ENCODE data around the gene GGA1.

DNA sequence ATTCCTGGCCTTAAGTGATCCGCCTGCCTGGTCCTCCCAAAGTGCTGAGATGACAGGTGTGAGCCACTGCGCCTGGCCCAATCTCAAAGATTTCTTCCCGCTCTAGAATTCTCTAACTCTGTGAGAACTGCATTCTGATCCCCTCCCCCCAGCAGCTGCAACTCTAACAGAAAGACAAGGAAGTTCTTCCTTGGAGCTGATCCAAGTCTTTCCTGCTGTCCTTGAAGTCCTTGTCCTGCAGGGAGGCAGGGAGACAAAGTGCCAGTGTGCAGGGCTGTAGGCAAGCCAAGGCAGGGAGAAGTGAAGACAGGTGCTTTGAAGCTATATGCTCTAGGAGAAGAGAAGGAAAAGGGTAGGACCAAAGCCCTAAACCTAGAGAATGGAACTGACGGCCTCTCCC lies 9.5 kb upstream of the GGA1 start:
- TF ChIP-seq EZH2phosphoT487 (IDR thresholded peaks at IDR 0.05; ENCODE audit: low read length), result no peak
- TF ChIP-seq, protein P1, sequence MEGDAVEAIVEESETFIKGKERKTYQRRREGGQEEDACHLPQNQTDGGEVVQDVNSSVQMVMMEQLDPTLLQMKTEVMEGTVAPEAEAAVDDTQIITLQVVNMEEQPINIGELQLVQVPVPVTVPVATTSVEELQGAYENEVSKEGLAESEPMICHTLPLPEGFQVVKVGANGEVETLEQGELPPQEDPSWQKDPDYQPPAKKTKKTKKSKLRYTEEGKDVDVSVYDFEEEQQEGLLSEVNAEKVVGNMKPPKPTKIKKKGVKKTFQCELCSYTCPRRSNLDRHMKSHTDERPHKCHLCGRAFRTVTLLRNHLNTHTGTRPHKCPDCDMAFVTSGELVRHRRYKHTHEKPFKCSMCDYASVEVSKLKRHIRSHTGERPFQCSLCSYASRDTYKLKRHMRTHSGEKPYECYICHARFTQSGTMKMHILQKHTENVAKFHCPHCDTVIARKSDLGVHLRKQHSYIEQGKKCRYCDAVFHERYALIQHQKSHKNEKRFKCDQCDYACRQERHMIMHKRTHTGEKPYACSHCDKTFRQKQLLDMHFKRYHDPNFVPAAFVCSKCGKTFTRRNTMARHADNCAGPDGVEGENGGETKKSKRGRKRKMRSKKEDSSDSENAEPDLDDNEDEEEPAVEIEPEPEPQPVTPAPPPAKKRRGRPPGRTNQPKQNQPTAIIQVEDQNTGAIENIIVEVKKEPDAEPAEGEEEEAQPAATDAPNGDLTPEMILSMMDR (IDR thresholded peaks at IDR 0.05; ENCODE audit: low read length), result no peak
